ENCODE data around the gene SLC16A12.
"Not testable (repeated sequence)": the region's sequence is repeated elsewhere in the genome, so short reads cannot be mapped to it uniquely, and the experiment has no call there.

GRCh38 chr10:89412276-89412675 is 123.1 kb downstream of the SLC16A12 start:
- TF ChIP-seq CTCF, POLR2AphosphoS5, EP300 (IDR thresholded peaks at IDR 0.05): not testable (repeated sequence)
